Activated CD4-positive, alpha-beta memory T cell treated with anti-CD3 and anti-CD28 coated beads, Interleukin-2, amount 10 ng/mL, durations not matched to agents 7 days and 5 days (primary cell): ENCODE measurements around the gene SLC2A1. TPM values are rescaled to one million over a fixed set of nuclear protein-coding genes. Genes with fewer than 3 reads are reported as not detected.
"Not testable (repeated sequence)": the region's sequence is repeated elsewhere in the genome, so short reads cannot be mapped to it uniquely, and the experiment has no call there.

Source experiments
- CTCF ChIA-PET: fragments of 350-600 bp; sonication (Branson Sonifier 250); formaldehyde crosslinking; loops from one replicate; lab custom pipeline; 2021; ENCODE audit warnings: antibody characterized with exemption, inconsistent platforms; lab: Charles Lee
- POLR2A ChIA-PET: fragments of 350-600 bp; sonication (Branson Sonifier 250); formaldehyde crosslinking; loops from one replicate; lab custom pipeline; 2021; ENCODE audit warnings: antibody characterized with exemption; lab: Charles Lee
- DNase-seq: peaks from one replicate; pipeline ENCODE4 v3.0.0-alpha.2; 2020
- H3K27ac Mint-ChIP-seq: one replicate; pipeline ENCODE4 v1.8.0; 2021; ENCODE audit warnings: mild to moderate bottlenecking, mixed read lengths
- H3K27me3 Mint-ChIP-seq: one replicate; pipeline ENCODE4 v1.8.0; 2021; ENCODE audit warnings: mixed read lengths
- H3K36me3 Mint-ChIP-seq: one replicate; pipeline ENCODE4 v1.8.0; 2021; ENCODE audit warnings: low read depth, mixed read lengths
- H3K4me1 Mint-ChIP-seq: one replicate; pipeline ENCODE4 v1.8.0; 2021; ENCODE audit warnings: mixed read lengths
- H3K4me3 Mint-ChIP-seq: one replicate; pipeline ENCODE4 v1.8.0; 2021; ENCODE audit warnings: mild to moderate bottlenecking, mixed read lengths
- H3K9me3 Mint-ChIP-seq: one replicate; pipeline ENCODE4 v1.8.0; 2021; ENCODE audit warnings: mixed read lengths
- total RNA-seq, 2 experiments: library from RNA; stranded (reverse); gene quantifications; one replicate each; pipeline ENCODE4 v1.2.3, GENCODE V29; 2021

The SLC2A1 gene
- total RNA-seq, 2 experiments from 2014 or later = 153 TPM

- H3K9me3 Mint-ChIP-seq = peaks cover 17% of the 10 kb centered on the region
- POLR2A ChIA-PET = no interaction called here
Observed at GRCh38 chr1:42917241-42917495, 41.5 kb downstream of the SLC2A1 start.

DNA sequence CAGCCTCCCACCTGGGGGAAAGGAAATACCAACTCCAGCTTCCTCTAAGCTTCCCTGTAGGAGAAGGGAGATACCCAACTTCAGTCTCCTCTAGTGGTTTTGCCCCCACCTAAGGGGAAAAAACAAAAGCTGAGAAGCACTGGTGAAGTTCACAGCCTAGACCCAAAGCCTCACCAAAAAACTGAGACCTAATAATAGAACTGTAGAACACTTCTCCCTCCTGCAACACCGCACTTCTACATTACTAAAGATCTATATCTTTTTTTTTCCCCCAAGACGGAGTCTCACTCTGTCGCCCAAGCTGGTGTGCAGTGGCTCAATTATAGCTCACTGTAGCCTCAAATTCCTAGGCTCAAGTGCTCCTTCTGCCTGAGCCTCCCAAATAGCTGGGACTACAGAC is 43.2 kb downstream of the SLC2A1 start:
- Mint-ChIP-seq H3K27me3 (peaks cover 9% of the 10 kb centered on the region), H3K36me3 (peaks cover 7% of the 10 kb centered on the region), H3K9me3 (peaks cover 17% of the 10 kb centered on the region), H3K27ac (no peak overlapping the region), H3K4me1 (peaks cover 16% of the 10 kb centered on the region), H3K4me3 (no peak overlapping the region)
- ChIA-PET POLR2A (interaction anchor here (0.8 to 4.8 kb wide), 3 partner anchors 9 to 157 kb away, joined by 3 to 43 read pairs (median 4); no protein-coding TSS in a partner anchor), CTCF (interaction anchor here (1.1 to 10.7 kb wide), 4 partner anchors 8 to 159 kb away, joined by 3 to 380 read pairs (median 24); no protein-coding TSS in a partner anchor)
- DNase-seq = no peak

More at GRCh38 chr1:42917241-42917495, 41.5 kb downstream of the SLC2A1 start:
- no peak overlapping the region for H3K27ac Mint-ChIP-seq
- no peak overlapping the region for H3K4me3 Mint-ChIP-seq
- peaks cover 7% of the 10 kb centered on the region for H3K36me3 Mint-ChIP-seq
- peaks cover 9% of the 10 kb centered on the region for H3K27me3 Mint-ChIP-seq
- no peak for DNase-seq
- H3K4me1 Mint-ChIP-seq = peaks cover 17% of the 10 kb centered on the region
- CTCF ChIA-PET = interaction anchor here (1.2 to 10.7 kb wide), 2 partner anchors 71 to 157 kb away, joined by 3 to 380 read pairs; partner anchors contain the start of gene ZNF691

DNA sequence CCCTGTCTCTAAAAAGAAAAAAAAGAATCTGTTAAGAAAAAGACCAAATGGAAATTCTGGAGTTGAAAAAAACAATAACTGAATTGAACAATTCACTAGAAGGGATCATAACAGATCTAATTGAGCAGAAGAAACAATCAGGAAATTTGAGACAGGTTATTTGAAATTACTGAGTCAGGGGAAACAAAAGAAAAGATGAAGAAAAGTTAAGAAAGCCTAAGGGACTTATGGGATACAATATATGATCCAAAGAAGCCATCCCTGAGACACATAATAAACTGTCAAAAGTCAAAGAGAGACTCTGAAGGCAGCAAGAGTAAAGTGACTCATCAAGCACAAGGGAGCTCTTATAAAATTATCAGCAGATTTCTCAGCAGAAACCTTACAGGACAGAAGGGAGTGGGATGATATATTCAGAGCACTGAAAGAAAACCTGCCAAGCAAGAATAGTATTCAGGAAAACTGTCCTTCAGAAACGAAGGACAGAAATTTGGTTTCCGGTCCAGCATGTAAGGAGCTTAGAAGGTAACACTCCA is 44.5 kb downstream of the SLC2A1 start:
- H3K4me3 Mint-ChIP-seq = no peak overlapping the region
- no peak overlapping the region for H3K27ac Mint-ChIP-seq
- POLR2A ChIA-PET = interaction anchor here (0.5 to 4.8 kb wide), 4 partner anchors 43 to 1905 kb away, joined by 3 to 43 read pairs (median 4); no protein-coding TSS in a partner anchor
- CTCF ChIA-PET = interaction anchor here (0.7 to 10.7 kb wide), 15 partner anchors 10 to 317 kb away, joined by 3 to 380 read pairs (median 5); partner anchors contain the start of genes C1orf50, P3H1 and ZNF691
- DNase-seq = no peak
- peaks cover 17% of the 10 kb centered on the region for H3K9me3 Mint-ChIP-seq
- peaks cover 16% of the 10 kb centered on the region for H3K4me1 Mint-ChIP-seq
- H3K27me3 Mint-ChIP-seq = peaks cover 9% of the 10 kb centered on the region
- H3K36me3 Mint-ChIP-seq = peaks cover 7% of the 10 kb centered on the region

DNA sequence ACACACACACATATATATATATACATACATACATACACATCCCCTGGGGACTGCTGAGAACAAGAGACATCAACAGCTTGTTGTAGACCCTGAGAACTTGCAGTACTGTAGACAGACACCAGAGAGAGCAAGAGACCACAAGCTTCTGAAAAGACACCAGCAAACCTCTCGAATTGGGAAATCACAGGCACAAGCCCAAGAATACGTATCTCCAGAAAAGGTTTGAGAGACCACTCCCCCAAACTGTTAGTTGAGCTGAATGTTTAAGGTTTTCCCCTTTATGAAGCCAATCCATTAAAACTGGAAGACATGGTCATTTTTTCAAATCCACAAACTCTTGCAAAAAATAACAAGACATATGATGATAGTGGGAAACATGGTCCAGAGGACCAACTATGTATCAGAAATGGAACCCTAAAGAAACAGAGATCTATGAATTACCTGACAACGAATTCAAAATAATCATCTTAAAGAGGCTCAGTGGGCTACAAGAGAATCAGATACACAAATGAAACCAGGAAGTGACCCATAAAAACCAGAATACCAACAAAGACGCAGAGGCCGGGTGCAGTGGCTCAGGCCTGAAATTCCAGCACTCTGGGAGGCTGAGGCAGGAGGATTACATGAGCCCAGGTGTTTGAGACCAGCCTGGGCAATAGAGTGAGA is 45.1 kb downstream of the SLC2A1 start:
- POLR2A ChIA-PET = interaction anchor here (0.5 to 4.8 kb wide), 5 partner anchors 10 to 1906 kb away, joined by 3 to 43 read pairs (median 4); no protein-coding TSS in a partner anchor
- peaks cover 7% of the 10 kb centered on the region for H3K36me3 Mint-ChIP-seq

DNA sequence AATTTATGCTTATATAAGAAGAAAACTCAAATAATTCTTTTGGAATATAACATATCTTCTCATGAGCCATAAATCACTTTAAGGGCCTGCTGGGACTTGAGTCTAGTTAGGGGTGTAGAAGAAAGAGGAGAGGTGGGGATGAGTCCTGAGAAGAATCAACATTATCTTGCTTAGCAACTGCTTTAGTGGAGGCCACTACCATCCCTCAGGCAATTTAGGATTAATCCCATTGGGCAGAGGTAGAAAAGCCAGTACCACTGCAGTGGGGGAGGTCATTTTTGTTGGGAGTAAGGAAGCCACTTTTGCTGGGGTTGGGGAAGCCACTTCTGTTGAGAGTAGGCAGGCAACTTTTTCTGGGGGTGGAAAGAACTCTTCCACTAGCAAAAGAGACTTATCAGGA is 47.7 kb downstream of the SLC2A1 start:
- Mint-ChIP-seq H3K4me1 (peaks cover 12% of the 10 kb centered on the region), H3K36me3 (peaks cover 5% of the 10 kb centered on the region)
- POLR2A ChIA-PET = no interaction called here

More for the DNA sequence above, 45.1 kb downstream of the SLC2A1 start:
- Mint-ChIP-seq H3K27me3 (peaks cover 9% of the 10 kb centered on the region), H3K4me1 (peaks cover 16% of the 10 kb centered on the region), H3K9me3 (peaks cover 17% of the 10 kb centered on the region), H3K27ac (no peak overlapping the region), H3K4me3 (no peak overlapping the region)
- DNase-seq = peak; percentile 62
- CTCF ChIA-PET = interaction anchor here (0.6 to 10.7 kb wide), 25 partner anchors 10 to 317 kb away, joined by 3 to 380 read pairs (median 4); partner anchors contain the start of genes C1orf50, P3H1 and ZNF691

DNA sequence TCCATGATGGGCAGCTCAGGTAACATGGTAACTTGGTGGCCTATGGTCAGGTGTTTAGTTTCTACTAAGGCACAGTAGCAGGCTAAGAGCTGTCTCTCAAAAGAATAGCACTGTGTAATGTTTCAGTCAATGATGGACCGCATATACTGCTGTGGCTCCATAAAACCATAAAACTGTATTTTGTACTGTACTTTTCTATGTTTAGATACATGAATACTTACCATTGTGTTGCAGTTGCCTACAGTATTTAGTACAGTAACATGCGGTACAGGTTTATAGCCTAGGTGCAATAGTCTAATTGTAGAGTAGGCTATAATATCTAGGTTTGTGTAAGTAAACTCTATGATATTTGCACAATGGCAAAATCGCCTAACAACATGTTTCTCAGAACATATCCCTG is 50.6 kb downstream of the SLC2A1 start:
- no peak for DNase-seq
- Mint-ChIP-seq H3K27ac (no peak overlapping the region), H3K4me3 (no peak overlapping the region), H3K4me1 (no peaks in the 10 kb centered on the region), H3K36me3 (no peaks in the 10 kb centered on the region), H3K9me3 (no peaks in the 10 kb centered on the region), H3K27me3 (no peaks in the 10 kb centered on the region)
- CTCF ChIA-PET = interaction anchor here (0.6 to 1.5 kb wide), 2 partner anchors 165 to 723 kb away, joined by 3 to 6 read pairs; no protein-coding TSS in a partner anchor
- POLR2A ChIA-PET = no interaction called here

More for the DNA sequence above, 47.7 kb downstream of the SLC2A1 start:
- CTCF ChIA-PET = interaction anchor here (0.6 to 10.7 kb wide), 4 partner anchors 12 to 163 kb away, joined by 3 to 380 read pairs (median 11); partner anchors contain the start of gene ZNF691
- no peak for DNase-seq
- Mint-ChIP-seq H3K9me3 (peaks cover 12% of the 10 kb centered on the region), H3K27ac (no peak overlapping the region), H3K27me3 (peaks cover 7% of the 10 kb centered on the region), H3K4me3 (no peak overlapping the region)

- CTCF ChIA-PET = interaction anchor here (1.2 to 1.7 kb wide), 2 partner anchors 9 to 169 kb away, joined by 4 to 11 read pairs; no protein-coding TSS in a partner anchor
- Mint-ChIP-seq H3K36me3 (no peaks in the 10 kb centered on the region), H3K4me1 (no peaks in the 10 kb centered on the region), H3K4me3 (no peak overlapping the region), H3K27ac (no peak overlapping the region), H3K27me3 (peaks cover 1% of the 10 kb centered on the region), H3K9me3 (no peaks in the 10 kb centered on the region)
- POLR2A ChIA-PET = no interaction called here
- DNase-seq = no peak
Observed at GRCh38 chr1:42904434-42904833, 54.2 kb downstream of the SLC2A1 start.

- ChIA-PET POLR2A (interaction anchor here (1.0 kb wide), 1 partner anchor 133 kb away, joined by 3 read pairs; the partner anchor contains the start of genes C1orf50 and P3H1), CTCF (interaction anchor here (1.2 kb wide), 1 partner anchor 174 kb away, joined by 3 read pairs; no protein-coding TSS in a partner anchor)
- H3K9me3 Mint-ChIP-seq, H3K4me3 Mint-ChIP-seq, H3K27ac Mint-ChIP-seq, H3K36me3 Mint-ChIP-seq, DNase-seq, H3K4me1 Mint-ChIP-seq: not testable (repeated sequence)
- H3K27me3 Mint-ChIP-seq = peaks cover 38% of the 10 kb centered on the region
Observed at GRCh38 chr1:42899960-42900359, 58.7 kb downstream of the SLC2A1 start.

DNA sequence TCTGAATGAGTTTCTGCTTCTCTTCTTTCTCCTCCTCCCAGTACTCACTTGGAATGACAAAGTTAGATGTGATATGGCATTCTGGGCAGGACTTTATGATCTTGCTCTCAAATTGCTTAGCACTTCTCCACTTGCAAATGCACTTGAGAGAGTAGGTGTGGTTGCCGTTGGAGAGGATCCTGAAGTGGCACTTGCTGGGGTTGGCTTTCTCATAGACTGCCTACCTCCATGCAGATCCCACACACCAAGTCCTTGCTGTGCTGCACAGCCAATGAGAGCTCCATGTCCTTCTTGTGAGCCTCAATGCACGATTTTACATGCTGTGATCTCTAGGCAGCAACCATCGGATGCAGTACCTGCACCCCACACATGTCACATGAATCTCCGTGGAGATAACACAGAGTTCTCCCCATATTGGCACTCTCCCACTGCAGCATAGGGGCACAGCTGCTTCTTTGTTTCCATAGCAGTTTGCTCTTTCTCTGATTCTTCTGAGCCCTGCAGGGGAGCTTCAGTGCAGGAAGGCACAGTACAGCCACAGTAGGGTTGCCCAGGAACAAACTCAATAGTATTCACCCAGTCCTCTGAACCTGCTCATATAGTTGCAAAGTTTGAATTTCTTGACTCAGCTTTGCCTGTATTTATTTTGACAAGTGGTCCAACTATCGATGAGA is 67.1 kb downstream of the SLC2A1 start:
- Mint-ChIP-seq H3K4me1 (no peaks in the 10 kb centered on the region), H3K4me3 (no peak overlapping the region), H3K9me3 (no peaks in the 10 kb centered on the region), H3K27ac (no peak overlapping the region), H3K36me3 (no peaks in the 10 kb centered on the region), H3K27me3 (peaks cover 19% of the 10 kb centered on the region)
- POLR2A ChIA-PET = no interaction called here
- no peak for DNase-seq
- CTCF ChIA-PET = no interaction called here

GRCh38 chr1:42889264-42889663 is 69.4 kb downstream of the SLC2A1 start:
- no peak for DNase-seq
- no peaks in the 10 kb centered on the region for H3K36me3 Mint-ChIP-seq
- no peaks in the 10 kb centered on the region for H3K9me3 Mint-ChIP-seq
- ChIA-PET POLR2A (no interaction called here), CTCF (no interaction called here)
- no peaks in the 10 kb centered on the region for H3K4me1 Mint-ChIP-seq
- H3K27ac Mint-ChIP-seq = no peak overlapping the region
- peaks cover 7% of the 10 kb centered on the region for H3K27me3 Mint-ChIP-seq
- no peak overlapping the region for H3K4me3 Mint-ChIP-seq

- POLR2A ChIA-PET = no interaction called here
- CTCF ChIA-PET = no interaction called here
- H3K27ac Mint-ChIP-seq = no peak overlapping the region
- no peaks in the 10 kb centered on the region for H3K36me3 Mint-ChIP-seq
- DNase-seq = no peak
- H3K27me3 Mint-ChIP-seq = peaks cover 7% of the 10 kb centered on the region
- no peaks in the 10 kb centered on the region for H3K9me3 Mint-ChIP-seq
- no peak overlapping the region for H3K4me3 Mint-ChIP-seq
- no peaks in the 10 kb centered on the region for H3K4me1 Mint-ChIP-seq
Observed at GRCh38 chr1:42888013-42888633, 70.5 kb downstream of the SLC2A1 start.

- Mint-ChIP-seq H3K27ac (no peak overlapping the region), H3K36me3 (no peaks in the 10 kb centered on the region), H3K4me3 (no peak overlapping the region), H3K9me3 (no peaks in the 10 kb centered on the region), H3K27me3 (peaks cover 7% of the 10 kb centered on the region), H3K4me1 (no peaks in the 10 kb centered on the region)
- ChIA-PET POLR2A (no interaction called here), CTCF (no interaction called here)
- no peak for DNase-seq
Observed at GRCh38 chr1:42887366-42887765, 71.3 kb downstream of the SLC2A1 start.
